Lung microvascular endothelial cell (primary cell): ENCODE measurements around the gene DIP2C. TPM values are rescaled to one million over a fixed set of nuclear protein-coding genes. Genes with fewer than 3 reads are reported as not detected.
A peak's percentile ranks its signal among the peaks of the same experiment; 100 is the strongest.

Source experiments
- DNase-seq, 2 donors: peaks; one replicate each; pipeline versions ENCODE4 v3.0.0 to v3.0.0-alpha.2; 2010; ENCODE audit warnings: low read depth in 2 of 2
- total RNA-seq: library from RNA; depleted of rRNA; stranded (reverse); fragments of >200 nt; gene quantifications from 2 replicates; pipeline ENCODE4 v1.2.1, GENCODE V29; 2014

The DIP2C gene
- total RNA-seq, 1 donor from 2014 or later, result 8.7 TPM

- DNase-seq, result no peak
Observed at GRCh38 chr10:677750-678661, 11.5 kb downstream of the DIP2C start.

GRCh38 chr10:677038-677437 is 12.4 kb downstream of the DIP2C start:
- DNase-seq, result no peak

GRCh38 chr10:676178-676577 is 13.3 kb downstream of the DIP2C start:
- DNase-seq, result no peak

GRCh38 chr10:675532-675931 is 13.9 kb downstream of the DIP2C start:
- DNase-seq, result no peak

DNA sequence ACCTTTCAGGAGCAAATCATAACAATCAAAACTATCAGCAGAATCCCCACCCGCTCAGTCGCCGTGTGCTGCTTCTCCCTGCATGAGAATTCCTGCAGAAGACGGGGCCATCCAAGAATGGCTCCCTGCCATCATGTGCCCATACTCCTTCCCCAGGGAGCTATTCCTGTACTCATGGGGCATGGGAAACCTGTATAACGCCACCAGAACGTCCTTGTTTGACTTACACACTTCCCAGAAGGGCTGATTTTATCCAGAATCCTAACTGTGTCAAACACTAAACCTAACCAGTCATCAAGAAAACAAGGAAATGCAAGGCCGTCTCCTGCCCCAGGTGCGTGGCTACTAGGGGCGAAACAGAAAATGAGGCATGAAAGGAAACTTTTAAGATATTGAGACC is 16.0 kb downstream of the DIP2C start:
- no peak for DNase-seq

GRCh38 chr10:672992-673391 is 16.5 kb downstream of the DIP2C start:
- DNase-seq, result no peak

- DNase-seq, result no peak
Observed at GRCh38 chr10:672203-672602, 17.3 kb downstream of the DIP2C start.

- no peak for DNase-seq
Observed at GRCh38 chr10:670990-671389, 18.5 kb downstream of the DIP2C start.

DNA sequence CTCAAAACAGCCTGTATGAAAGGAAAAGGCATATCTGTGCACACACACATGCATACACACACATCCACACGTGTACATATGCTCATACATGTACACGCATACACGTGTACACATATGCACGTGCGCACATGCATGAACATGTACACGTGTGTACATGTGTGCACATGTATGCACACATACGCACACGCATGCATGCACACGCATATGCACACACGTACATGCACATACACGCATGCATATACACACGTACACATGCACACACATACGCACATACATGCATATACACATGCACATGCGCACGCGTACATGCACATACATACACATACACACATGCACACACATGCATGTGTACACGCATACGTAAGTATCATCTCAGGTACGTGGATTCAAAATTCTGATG is 19.4 kb downstream of the DIP2C start:
- DNase-seq, result no peak

- no peak for DNase-seq
Observed at GRCh38 chr10:668786-669485, 20.5 kb downstream of the DIP2C start.

DNA sequence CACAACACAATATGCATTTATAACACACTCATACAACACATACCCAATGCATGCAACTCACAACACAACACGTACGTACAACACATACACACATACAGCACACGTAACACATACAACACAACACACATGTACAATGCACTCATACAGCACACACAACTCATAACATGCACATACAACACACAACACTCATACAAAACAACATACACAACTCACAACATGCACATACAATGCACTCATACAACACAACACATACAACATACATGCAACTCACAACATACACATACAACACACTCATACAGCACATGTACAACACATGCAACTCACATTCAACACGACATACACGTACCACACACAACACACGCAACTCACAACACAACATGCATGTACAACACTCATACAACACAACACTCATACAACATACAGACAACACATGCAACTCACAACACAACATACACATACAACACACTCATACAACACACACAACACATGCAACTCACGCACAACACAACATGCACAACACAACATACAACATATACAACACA is 21.8 kb downstream of the DIP2C start:
- DNase-seq, result no peak

GRCh38 chr10:667096-667495 is 22.4 kb downstream of the DIP2C start:
- no peak for DNase-seq

- no peak for DNase-seq
Observed at GRCh38 chr10:666237-667012, 23.0 kb downstream of the DIP2C start.

GRCh38 chr10:665579-666091 is 23.8 kb downstream of the DIP2C start:
- DNase-seq, result peak; percentile 66 to 73

DNA sequence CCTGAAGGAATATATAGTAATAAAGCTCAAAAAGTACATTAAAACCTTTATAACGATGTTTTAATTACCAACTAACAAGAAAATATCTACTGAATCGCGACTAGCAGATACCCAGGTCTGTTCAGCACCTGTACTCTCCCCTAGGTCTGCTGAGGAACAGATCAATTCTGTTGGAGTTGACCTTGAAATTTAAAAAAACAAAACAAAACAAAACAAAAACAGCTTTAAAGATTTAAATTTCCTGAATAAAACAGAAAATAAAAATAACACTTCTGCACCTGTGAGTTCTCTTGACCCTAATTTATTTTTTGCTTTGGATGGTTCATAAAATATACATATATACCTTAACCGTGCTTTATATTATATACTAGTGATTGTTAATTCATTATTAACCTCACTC is 24.6 kb downstream of the DIP2C start:
- DNase-seq, result no peak

DNA sequence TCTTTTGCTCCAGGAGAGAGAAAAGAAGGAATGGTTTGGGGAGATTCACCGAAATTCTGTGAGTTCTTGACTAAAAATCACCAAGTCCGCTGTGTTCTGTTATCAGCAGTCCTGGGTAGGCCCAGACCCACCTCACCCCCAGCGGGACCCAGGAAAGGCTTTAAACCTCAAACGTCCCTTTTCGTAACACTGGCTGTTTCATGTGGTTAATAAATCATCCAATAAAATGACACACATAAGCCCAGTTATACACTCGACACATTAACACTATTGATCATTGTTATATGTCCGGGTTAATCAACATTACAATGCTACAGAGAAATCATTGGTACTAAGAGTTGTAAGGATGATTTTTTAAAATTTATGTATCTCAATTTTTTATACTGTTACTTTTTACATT is 25.2 kb downstream of the DIP2C start:
- no peak for DNase-seq

DNA sequence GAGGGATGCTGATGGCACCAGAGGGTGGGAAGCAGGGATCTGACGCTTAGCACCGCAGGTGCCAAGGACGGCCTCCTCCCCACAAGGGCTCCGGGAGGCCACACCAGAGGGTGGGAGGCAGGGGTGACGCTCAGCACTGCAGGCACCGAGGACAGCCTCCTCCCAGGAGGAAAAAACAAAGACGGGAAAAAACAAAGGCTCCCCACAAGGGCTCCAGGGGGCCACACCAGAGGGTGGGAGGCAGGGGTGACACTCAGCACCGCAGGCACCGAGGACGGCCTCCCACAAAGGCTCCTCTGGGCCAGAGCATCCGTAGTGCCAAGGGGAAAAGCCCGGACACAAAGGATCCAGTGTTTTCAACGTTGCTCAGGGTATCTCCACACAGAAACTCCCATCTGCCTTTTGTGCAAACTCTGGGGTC is 25.6 kb downstream of the DIP2C start:
- no peak for DNase-seq

GRCh38 chr10:663466-663751 is 26.1 kb downstream of the DIP2C start:
- DNase-seq, result no peak

DNA sequence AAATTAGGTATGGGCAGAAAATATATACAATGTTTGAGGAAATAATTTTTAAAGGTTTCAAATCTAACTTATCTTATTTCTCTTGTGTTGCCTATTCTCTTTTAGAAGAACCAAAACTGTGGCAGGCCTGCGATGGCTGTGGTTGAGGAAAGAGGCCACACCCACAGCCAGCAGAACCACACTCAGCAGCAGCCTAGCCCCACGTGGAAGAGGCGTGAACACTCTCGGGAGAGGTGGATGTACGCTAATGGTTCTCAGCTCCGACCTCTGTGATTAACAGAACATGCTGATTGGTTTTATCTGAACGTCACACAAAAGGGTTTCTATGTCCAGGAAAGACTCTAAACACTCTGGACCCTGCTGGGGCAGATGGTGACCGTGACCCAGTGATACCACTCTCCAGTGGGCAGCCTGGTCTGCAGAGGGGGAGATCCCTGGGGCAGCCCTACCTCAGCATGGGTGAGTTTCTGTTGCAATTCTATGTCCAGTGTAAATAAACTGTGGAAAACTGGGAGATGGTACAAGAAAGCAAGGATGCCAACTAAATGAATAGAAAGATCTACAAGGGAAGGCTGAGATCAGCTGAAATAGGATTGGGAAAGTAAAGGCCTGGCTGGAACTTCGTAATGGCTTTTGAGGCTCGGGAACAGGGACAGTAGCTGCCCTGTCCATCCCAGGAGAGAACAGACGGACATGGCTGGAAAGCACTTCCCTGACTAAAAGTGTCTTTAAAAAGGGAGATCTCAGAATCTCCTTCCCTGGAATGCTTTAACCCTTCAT is 26.6 kb downstream of the DIP2C start:
- no peak for DNase-seq

DNA sequence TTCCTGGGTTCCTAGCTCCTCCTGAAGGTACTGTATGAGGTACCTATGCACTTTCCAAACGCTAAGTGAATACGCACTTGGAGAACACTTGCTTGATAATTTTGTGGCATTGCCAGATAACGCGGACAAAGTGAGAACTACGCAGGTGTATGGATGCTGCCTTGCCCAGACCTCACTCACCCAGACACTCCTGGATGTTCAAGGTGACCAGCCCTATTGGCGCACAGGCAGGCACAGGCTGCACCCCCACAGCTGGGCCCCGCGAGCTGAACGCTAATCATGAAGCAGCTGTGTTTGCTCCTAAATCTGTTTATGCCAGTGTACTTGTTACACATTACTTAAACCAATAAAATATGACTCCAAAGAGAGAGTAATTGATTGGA is 27.3 kb downstream of the DIP2C start:
- no peak for DNase-seq

DNA sequence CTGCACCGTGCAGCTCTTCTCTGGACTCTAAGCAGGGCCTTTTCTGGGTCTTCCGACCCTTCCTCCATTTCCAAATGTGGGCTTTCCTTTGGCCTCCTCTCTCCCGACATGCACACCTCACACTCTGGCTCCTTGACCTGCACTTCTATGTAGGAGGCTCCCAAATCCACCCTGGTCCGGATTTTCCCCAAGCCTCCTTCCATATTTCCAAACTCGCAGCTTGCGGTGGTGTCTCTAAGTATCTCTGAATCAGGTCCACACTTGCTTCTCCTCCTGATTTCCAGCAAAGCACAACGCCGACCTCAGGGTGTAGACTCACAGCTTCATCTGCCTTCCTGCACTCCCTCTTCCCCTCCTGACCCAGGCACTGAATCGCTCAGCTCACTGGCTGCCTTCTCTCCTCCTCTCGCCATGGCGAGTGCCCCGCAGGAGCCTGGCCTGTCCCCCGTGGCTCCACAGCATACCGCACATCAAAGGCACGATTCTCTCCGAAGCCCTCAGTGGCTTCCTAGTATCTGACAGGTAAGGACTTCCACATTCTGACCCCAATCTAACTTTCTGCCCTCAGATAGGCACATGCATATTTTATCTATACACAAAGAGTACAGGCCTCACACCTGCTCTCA is 27.8 kb downstream of the DIP2C start:
- no peak for DNase-seq
